IPS-18a (cell line): Measurements from ENCODE around the gene BEND6.

Experiments used
- H3K27ac ChIP-seq: one replicate; pipeline ENCODE4 v1.5.1; 2013; ENCODE audit warnings: low read length
- H3K27me3 ChIP-seq: one replicate; pipeline ENCODE4 v1.6.1; 2013; ENCODE audit warnings: mild to moderate bottlenecking, low read length; ENCODE audit not compliant: control insufficient read depth, insufficient read depth
- H3K36me3 ChIP-seq: one replicate; pipeline ENCODE4 v1.6.1; 2013; ENCODE audit warnings: low read depth, low read length; ENCODE audit not compliant: control insufficient read depth
- H3K4me1 ChIP-seq: one replicate; pipeline ENCODE4 v1.6.1; 2013; ENCODE audit warnings: low read depth, low read length; ENCODE audit not compliant: control insufficient read depth
- H3K4me3 ChIP-seq: one replicate; pipeline ENCODE4 v1.5.1; 2013; ENCODE audit warnings: low read length
- H3K9ac ChIP-seq: one replicate; pipeline ENCODE4 v1.6.1; 2013; ENCODE audit warnings: mild to moderate bottlenecking, low read length, moderate library complexity
- H3K9me3 ChIP-seq: one replicate; pipeline ENCODE4 v1.6.1; 2013; ENCODE audit warnings: low read depth, low read length; ENCODE audit not compliant: control insufficient read depth

BEND6 gene

DNA sequence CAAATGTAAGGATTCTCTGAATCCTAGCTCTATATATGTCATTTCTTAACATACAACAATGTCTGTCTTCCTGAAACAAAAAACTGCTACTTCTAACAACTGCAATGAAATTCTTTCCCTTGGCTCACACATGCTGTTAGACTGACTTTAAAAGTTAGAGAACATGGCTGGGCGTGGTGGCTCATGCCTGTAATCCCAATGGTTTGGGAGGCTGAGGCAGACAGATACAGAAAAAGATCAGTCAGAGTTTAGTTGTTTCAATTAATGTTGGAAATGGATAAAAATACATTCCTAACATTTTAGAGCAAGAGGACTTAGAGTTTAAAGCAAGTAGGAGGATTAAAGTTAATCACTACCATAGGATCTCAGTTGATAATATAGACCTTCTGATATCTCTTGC, 62.9 kb downstream of the BEND6 start:
- Histone ChIP-seq H3K27me3 (no peaks in the 10 kb centered on the region), H3K36me3 (no peaks in the 10 kb centered on the region), H3K4me1 (peaks cover 5% of the 10 kb centered on the region), H3K4me3 (no peak overlapping the region), H3K27ac (no peak overlapping the region), H3K9ac (no peak overlapping the region), H3K9me3 (no peaks in the 10 kb centered on the region)

DNA sequence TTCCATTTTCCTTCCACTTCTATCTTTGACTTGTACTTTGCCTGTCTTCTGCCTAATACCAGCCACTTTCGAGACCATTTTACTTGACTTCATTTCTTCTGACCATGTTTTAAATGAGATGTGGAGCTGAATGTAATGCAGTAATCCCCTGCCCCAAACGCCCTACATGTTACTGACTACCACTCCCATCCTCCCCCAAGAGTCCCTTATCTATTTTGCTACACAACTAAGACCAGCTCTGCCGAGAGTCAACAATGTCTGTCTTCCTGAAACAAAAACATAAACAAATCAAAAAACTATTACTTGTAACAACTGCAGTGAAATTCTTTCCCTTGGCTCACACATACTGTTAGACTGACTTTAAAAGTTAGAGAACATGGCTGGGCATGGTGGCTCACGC, 64.5 kb downstream of the BEND6 start:
- peaks cover 19% of the 10 kb centered on the region for H3K4me1 ChIP-seq
- no peaks in the 10 kb centered on the region for H3K9me3 ChIP-seq
- H3K27me3 ChIP-seq: no peaks in the 10 kb centered on the region
- H3K9ac ChIP-seq: no peak overlapping the region
- H3K36me3 ChIP-seq: no peaks in the 10 kb centered on the region
- H3K4me3 ChIP-seq: no peak overlapping the region
- H3K27ac ChIP-seq: no peak overlapping the region

DNA sequence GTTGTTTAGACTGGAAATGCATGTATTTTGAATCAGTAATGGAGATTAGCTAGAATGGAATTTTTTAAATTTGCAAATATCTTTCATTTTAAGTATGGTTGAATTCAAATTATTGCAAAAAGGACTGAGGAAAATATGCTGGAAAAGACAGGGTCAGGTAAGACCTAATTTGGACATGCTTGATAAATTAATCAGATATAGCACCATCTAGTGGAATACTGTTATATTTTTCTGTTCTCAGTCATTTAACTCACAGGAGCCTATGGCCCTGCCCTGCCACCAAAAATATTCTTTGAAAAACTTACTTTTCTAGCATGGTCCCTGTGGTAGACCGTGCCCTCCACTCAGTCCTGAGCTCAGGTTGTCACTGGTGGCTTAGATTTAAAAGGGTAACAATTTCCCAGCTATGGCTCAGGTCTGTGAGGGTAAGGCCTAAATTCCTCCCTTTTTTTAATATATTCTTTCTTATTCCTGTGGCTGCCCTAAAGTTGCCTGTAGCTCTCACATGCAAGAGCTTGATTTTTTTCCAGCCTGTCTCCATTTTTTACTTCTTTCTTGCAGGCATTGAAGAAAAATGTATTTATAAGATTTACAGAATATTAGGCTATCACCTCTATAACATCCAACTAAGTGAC, 66.3 kb downstream of the BEND6 start:
- H3K4me1 ChIP-seq: peaks cover 37% of the 10 kb centered on the region
- H3K9ac ChIP-seq: peak overlapping the region; percentile 11
- no peaks in the 10 kb centered on the region for H3K27me3 ChIP-seq
- no peaks in the 10 kb centered on the region for H3K9me3 ChIP-seq
- H3K27ac ChIP-seq: no peak overlapping the region
- no peaks in the 10 kb centered on the region for H3K36me3 ChIP-seq
- no peak overlapping the region for H3K4me3 ChIP-seq

DNA sequence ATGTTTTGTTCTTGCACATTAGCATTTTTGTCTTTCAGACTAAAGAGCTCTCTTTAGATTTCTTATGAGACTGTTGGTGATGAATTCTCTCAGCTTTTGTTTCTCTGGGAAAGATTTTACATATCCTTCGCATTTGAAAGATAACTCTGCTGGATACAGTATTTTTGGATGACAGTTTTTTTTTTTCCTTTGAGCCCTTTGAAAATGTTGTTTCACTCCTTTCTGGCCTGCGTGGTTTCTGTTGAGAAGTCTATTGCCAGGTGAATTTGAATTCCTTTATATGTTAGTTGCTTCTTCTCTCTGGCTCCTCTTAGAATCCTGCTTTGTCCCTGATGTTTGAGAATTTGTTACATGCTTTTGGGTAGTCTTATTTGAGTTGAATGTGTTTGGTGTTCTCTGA, 69.4 kb downstream of the BEND6 start:
- peaks cover 43% of the 10 kb centered on the region for H3K4me1 ChIP-seq
- no peaks in the 10 kb centered on the region for H3K36me3 ChIP-seq
- H3K9ac ChIP-seq: peak overlapping the region; percentile 40
- H3K9me3 ChIP-seq: no peaks in the 10 kb centered on the region
- peak overlapping the region; percentile 77 for H3K27ac ChIP-seq
- peak overlapping the region; percentile 46 for H3K4me3 ChIP-seq
- H3K27me3 ChIP-seq: no peaks in the 10 kb centered on the region

DNA sequence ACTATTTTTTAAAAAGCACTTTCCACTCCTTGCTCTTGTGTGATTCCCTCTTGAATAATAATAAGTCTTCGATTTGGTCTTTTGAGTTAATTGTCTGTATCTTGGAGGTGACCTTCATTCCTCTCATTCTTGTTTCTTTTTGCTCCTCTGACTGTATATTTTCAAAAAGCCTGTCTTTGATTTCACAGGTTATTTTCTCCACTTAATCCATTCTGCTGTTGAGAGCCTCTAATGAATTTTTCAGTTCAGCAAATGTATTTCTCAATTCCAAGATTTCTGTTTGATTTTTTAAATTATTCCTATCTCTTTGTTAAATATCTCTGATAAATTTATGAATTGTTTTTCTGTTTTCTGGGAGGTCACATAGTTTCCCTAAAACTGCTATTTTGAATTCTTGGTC, 69.9 kb downstream of the BEND6 start:
- peak overlapping the region; percentile 77 for H3K27ac ChIP-seq
- H3K9me3 ChIP-seq: no peaks in the 10 kb centered on the region
- H3K27me3 ChIP-seq: no peaks in the 10 kb centered on the region
- peaks cover 43% of the 10 kb centered on the region for H3K4me1 ChIP-seq
- H3K36me3 ChIP-seq: no peaks in the 10 kb centered on the region
- peak overlapping the region; percentile 46 for H3K4me3 ChIP-seq
- peak overlapping the region; percentile 40 for H3K9ac ChIP-seq

DNA sequence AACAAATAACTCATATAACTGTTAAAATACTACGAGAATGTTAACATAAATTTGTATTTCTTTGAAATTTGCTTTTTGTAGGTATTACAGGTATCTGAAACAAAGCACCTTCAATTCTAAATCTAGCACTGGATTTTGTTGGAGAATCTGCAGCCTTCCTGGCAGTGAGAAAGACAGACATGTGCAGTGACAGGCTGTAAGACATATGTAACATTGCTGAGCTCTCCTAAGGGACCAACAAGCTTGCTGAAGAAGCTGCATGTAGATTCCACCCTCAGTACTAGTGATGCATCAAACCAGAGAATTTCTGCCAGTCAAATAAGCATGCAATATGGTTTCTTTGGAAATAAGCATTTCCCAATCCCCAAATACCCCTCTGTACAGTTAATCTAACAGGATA, 71.1 kb downstream of the BEND6 start:
- peak overlapping the region; percentile 23 for H3K9ac ChIP-seq
- H3K27me3 ChIP-seq: no peaks in the 10 kb centered on the region
- no peaks in the 10 kb centered on the region for H3K36me3 ChIP-seq
- H3K27ac ChIP-seq: no peak overlapping the region
- no peak overlapping the region for H3K4me3 ChIP-seq
- H3K4me1 ChIP-seq: peaks cover 43% of the 10 kb centered on the region
- no peaks in the 10 kb centered on the region for H3K9me3 ChIP-seq

DNA sequence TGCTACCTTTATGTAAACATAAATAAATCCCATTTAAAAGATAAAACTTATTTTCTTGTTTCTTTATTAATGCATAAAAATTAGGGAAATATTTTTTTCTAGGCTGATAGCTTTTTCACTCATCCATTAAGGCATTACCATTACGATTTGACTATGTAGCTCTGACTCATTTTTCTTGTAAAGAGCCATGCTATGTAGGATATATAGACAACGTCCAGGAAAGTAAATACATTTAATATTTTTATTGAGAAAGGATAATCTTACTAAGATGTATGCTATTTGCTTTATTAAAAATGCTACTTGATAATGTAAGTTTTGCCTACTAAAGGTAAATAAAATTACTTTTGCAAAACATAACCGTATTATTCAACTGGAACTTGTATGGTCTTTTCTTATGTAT, 72.4 kb downstream of the BEND6 start:
- Histone ChIP-seq H3K27ac (no peak overlapping the region), H3K4me3 (no peak overlapping the region), H3K4me1 (peaks cover 42% of the 10 kb centered on the region), H3K27me3 (no peaks in the 10 kb centered on the region), H3K9ac (no peak overlapping the region), H3K36me3 (no peaks in the 10 kb centered on the region), H3K9me3 (no peaks in the 10 kb centered on the region)

DNA sequence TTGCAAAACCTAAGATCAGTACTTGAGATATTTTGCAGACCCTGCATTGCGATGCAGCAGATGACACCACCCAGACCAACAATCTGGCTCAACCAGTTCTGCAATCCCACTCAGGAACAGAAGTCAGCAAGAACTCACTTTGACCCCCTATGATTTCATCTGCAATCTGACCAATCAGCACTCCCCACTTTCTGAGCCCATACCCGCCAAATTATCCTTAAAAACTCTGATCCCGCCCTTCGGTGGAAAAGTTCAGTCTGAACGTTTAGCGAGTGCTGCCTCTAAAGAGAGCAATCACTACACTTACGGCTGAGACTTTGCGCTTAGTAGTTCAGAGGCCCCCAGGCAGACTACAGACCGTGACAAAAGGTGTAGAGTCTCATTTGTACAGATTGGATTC, 74.3 kb downstream of the BEND6 start:
- no peaks in the 10 kb centered on the region for H3K9me3 ChIP-seq
- H3K27me3 ChIP-seq: no peaks in the 10 kb centered on the region
- H3K27ac ChIP-seq: no peak overlapping the region
- H3K36me3 ChIP-seq: no peaks in the 10 kb centered on the region
- H3K4me1 ChIP-seq: peaks cover 29% of the 10 kb centered on the region
- no peak overlapping the region for H3K9ac ChIP-seq
- H3K4me3 ChIP-seq: no peak overlapping the region

DNA sequence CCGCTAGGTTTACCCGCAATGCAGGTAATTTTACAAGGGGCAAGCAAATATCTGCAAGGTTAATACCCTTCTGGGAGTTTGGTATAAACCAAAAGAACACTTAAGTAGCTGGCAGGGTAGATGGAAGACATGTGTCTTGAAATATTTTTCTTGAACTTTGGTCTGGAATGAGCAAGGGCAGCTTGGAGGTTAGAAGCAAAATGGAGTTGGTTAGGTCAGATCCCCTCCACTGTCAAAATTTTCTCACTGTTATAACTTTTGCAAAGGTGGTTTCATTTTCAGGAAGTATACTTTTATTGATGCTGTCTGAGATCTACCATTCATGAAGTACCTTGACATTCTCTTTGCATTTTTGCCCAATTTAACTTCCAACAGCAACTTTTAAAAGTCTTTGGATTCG, 78.3 kb downstream of the BEND6 start:
- Histone ChIP-seq H3K4me1 (peaks cover 6% of the 10 kb centered on the region), H3K4me3 (no peak overlapping the region), H3K27ac (no peak overlapping the region), H3K9me3 (no peaks in the 10 kb centered on the region), H3K9ac (no peak overlapping the region), H3K27me3 (no peaks in the 10 kb centered on the region), H3K36me3 (no peaks in the 10 kb centered on the region)

DNA sequence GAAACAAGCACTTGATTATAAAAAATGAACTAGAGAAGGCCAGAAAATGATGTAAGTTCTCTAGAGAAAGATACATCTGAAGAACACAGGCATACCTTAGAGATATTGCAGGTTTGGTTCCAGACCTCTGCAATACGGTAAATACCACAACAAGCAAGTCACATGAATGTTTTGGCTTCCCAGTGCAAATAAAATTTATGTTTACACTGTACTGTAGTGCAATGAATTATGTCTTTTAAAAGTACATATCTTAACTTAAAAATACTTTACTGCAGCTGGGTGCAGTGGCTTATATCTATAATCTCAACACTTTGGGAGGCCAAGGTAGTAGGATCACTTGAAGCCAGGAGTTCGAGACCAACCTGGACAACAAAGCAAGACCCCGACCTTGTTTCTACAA, 80.6 kb downstream of the BEND6 start:
- Histone ChIP-seq H3K9ac (no peak overlapping the region), H3K4me1 (peaks cover 4% of the 10 kb centered on the region), H3K27me3 (no peaks in the 10 kb centered on the region), H3K27ac (no peak overlapping the region), H3K9me3 (no peaks in the 10 kb centered on the region), H3K4me3 (no peak overlapping the region), H3K36me3 (no peaks in the 10 kb centered on the region)

DNA sequence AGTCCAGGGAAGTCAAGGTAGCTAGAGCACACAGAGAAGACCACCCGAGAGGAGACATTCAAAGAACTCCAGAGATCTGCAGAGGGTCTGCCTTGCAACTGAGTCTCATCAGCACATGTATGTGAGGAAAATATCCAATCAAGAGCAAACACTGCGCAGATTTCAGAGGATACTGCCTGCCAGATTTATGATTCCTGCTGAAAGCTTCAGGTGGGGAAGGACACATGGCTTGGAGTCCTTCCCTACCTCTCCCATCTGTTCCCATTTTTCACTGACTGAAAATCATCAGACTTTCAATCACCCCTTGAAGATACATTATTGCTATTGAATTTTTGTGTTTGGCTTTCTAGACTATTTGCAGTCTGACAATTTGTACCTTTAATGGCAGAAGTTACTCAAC, 84.0 kb downstream of the BEND6 start:
- Histone ChIP-seq H3K9me3 (no peaks in the 10 kb centered on the region), H3K4me3 (no peak overlapping the region), H3K27me3 (no peaks in the 10 kb centered on the region), H3K27ac (no peak overlapping the region), H3K9ac (no peak overlapping the region), H3K4me1 (no peaks in the 10 kb centered on the region), H3K36me3 (no peaks in the 10 kb centered on the region)

DNA sequence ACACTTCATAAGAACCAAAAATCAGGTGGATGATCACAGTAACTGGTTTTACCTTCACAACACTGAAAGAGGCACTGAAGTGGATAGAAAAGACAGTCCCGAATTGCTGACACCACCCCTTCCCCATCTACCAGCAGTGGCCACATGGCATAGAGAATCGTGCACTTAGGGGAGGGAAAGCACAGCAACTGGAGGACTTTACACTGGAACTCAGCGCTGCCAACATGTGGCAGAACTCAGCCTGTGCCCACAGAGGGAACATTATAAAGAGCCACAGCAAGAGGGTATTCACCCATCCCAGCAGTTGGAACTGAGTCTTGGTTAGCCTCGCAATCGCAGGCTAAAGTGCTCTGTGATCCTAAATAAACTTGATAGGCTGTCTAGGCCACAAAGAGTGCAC, 85.1 kb downstream of the BEND6 start:
- Histone ChIP-seq H3K9ac (no peak overlapping the region), H3K4me1 (no peaks in the 10 kb centered on the region), H3K4me3 (no peak overlapping the region), H3K27ac (no peak overlapping the region), H3K9me3 (no peaks in the 10 kb centered on the region), H3K27me3 (no peaks in the 10 kb centered on the region), H3K36me3 (no peaks in the 10 kb centered on the region)
